Retinal pigment epithelial cell (primary cell): ENCODE results near the gene NUDT22.
A peak's percentile ranks its signal among the peaks of the same experiment; 100 is the strongest.
"Not testable (repeated sequence)": the region's sequence is repeated elsewhere in the genome, so short reads cannot be mapped to it uniquely, and the experiment has no call there.

ENCODE experiments used
- DNase-seq: peaks from one replicate; pipeline ENCODE4 v3.0.0-alpha.2; 2010; ENCODE audit warnings: low read depth
- H3K4me3 ChIP-seq: 2 replicates; pipeline ENCODE4 v1.5.1; 2011; ENCODE audit warnings: mild to moderate bottlenecking, low read length, control low read depth, moderate library complexity
- CTCF ChIP-seq: conservative IDR thresholded peaks from 2 replicates; pipeline ENCODE4 v1.5.1; 2011; ENCODE audit warnings: low read depth, low read length, control low read depth, inconsistent platforms

Gene NUDT22

GRCh38 chr11:64244966-64245365, 18.9 kb downstream of the NUDT22 start:
- no peak for TF ChIP-seq CTCF
- no peak for DNase-seq
- peak overlapping the region; percentile 90 for H3K4me3 ChIP-seq

- H3K4me3 ChIP-seq, result peak overlapping the region; percentile 90
- no peak for TF ChIP-seq CTCF
- no peak for DNase-seq
These were observed 19.3 kb downstream of the NUDT22 start for GRCh38 chr11:64245401-64245796.

- TF ChIP-seq CTCF, result no peak
- DNase-seq, result peak; percentile 72
- peak overlapping the region; percentile 90 for H3K4me3 ChIP-seq
These were observed 19.9 kb downstream of the NUDT22 start for GRCh38 chr11:64245797-64246620.

DNA sequence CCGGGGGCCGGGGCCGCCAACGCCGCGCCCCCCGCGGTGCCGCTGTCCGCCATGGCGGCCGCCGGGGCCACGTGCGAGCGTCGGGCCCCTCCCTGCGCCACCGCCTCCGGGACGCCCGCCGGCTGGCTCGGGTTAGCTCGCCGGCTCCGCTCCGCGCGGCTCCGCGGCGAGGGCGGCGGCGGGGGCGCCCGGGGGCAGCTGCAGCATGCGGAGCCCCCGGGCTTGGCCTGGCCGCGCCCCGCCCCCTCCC, 20.5 kb downstream of the NUDT22 start:
- not testable (repeated sequence) for H3K4me3 ChIP-seq, DNase-seq

DNA sequence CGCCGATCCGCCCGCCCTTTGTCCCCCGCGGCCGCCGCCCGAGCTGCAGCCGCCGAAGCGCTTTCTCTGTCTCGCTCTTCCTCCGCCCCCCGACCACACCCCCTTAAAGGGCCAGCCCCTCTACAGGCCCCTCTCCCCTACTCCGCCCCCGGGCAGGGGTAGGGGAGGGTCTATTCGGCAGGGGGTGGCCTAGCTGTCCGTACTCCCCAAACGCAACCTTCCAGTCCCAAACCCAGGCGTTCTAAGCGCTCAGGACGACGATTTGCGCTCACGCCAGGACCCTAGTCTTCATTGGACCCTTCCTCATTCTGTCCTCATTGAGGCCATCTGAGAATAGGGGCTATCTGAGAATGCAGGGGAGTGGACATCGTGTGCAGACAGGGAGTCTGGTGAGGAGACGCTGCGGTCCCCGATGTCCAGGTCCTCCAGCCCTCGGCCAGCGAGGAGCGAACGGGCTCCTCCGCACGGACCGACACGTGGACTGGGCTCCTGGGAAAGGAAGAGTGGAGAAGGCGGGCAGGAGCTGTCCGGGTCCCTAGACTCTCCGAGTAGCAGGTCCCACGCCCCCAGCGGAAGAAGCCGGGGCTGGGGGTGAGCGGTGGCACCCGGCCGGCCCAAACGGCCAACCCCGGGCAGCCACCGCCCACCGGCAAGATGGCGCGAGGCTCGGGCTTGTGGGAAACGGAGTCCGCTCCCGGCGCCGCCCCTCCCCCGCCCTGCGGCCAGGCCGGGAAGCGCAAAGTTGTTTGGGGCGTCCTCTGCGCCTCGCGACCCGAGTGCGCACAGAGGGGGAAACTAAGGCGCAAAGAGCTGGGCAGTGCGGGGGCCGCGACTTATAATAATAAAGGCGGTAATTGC, 21.0 kb downstream of the NUDT22 start, which contains the start of gene PPP1R14B:
PPP1R14B (minus strand) TSS at position 73 of the 858 bp plus-strand sequence. CDS start 270 bp downstream, outside the sequence.
- TF ChIP-seq CTCF, result no peak
- peak; percentile 46 for DNase-seq
- H3K4me3 ChIP-seq, result peak within 1 kb of the TSS; percentile 90

GRCh38 chr11:64247729-64248531, 21.9 kb downstream of the NUDT22 start:
- H3K4me3 ChIP-seq, result peak overlapping the region; percentile 74
- no peak for TF ChIP-seq CTCF
- DNase-seq, result no peak

DNA sequence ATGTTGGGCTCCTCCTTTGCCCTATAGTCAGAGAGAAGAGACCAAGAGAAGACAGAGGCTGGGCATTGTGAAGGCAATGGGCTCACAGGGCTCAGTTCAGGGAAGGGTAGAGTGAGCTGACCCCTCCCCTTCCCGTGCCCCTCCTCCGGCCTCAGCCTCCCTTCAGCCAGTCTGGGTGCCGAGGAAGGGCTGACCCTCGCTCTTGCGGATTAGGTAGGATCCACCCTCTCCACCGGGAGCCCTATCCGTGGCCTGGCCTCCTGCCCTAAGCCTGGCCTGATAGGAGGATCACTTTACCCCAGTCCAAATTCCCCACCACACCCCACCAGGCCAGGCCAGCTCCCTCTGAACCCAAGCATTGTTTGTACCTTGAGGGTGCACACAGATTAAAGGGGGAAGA, 22.5 kb downstream of the NUDT22 start:
- no peak overlapping the region for H3K4me3 ChIP-seq
- no peak for DNase-seq
- TF ChIP-seq CTCF, result no peak
